AG09319 (cell line): Measurements from ENCODE around the gene SPATS1.

Experiments
- DNase-seq: peaks from one replicate; pipeline ENCODE4 v3.0.0-alpha.2; 2010; ENCODE audit warnings: low read depth; ENCODE audit errors: extremely low read depth
- TF ChIP-seq, protein P1 (sequence below): IDR thresholded peaks from 2 replicates; pipeline ENCODE4 v1.5.1; 2011; ENCODE audit warnings: low read depth, mild to moderate bottlenecking, inconsistent platforms, low read length, moderate library complexity

Gene SPATS1

DNA sequence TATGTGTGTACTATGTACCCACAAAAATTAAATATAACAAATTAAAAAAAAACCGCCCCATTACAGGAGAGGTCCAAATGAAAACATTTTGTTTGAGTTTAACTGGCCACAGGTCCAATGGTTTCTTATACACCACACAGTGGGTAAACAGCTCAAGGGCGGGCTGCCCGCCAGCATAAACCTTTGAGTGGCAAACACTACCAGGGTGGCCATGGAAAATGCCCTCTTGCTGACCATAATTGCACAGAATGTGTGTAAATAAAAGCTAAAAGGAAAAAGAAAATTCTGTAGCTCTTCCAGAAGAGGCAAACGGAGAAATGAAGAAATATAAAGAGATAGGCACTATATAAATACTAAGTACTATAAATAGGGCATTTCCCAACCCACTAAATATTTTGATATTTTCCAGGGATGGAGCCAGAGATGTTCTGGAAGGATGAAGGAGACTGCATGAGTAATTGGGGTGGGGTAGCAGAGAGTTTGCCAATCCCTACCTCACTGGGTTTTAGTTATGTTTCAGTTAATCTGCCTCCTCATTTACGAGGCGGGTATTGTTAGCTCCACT is 44.0 kb downstream of the SPATS1 start:
- TF ChIP-seq, protein P1, sequence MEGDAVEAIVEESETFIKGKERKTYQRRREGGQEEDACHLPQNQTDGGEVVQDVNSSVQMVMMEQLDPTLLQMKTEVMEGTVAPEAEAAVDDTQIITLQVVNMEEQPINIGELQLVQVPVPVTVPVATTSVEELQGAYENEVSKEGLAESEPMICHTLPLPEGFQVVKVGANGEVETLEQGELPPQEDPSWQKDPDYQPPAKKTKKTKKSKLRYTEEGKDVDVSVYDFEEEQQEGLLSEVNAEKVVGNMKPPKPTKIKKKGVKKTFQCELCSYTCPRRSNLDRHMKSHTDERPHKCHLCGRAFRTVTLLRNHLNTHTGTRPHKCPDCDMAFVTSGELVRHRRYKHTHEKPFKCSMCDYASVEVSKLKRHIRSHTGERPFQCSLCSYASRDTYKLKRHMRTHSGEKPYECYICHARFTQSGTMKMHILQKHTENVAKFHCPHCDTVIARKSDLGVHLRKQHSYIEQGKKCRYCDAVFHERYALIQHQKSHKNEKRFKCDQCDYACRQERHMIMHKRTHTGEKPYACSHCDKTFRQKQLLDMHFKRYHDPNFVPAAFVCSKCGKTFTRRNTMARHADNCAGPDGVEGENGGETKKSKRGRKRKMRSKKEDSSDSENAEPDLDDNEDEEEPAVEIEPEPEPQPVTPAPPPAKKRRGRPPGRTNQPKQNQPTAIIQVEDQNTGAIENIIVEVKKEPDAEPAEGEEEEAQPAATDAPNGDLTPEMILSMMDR, result no peak
- peak; percentile 30 for DNase-seq

GRCh38 chr6:44386929-44387345 is 44.5 kb downstream of the SPATS1 start:
- DNase-seq, result no peak

DNA sequence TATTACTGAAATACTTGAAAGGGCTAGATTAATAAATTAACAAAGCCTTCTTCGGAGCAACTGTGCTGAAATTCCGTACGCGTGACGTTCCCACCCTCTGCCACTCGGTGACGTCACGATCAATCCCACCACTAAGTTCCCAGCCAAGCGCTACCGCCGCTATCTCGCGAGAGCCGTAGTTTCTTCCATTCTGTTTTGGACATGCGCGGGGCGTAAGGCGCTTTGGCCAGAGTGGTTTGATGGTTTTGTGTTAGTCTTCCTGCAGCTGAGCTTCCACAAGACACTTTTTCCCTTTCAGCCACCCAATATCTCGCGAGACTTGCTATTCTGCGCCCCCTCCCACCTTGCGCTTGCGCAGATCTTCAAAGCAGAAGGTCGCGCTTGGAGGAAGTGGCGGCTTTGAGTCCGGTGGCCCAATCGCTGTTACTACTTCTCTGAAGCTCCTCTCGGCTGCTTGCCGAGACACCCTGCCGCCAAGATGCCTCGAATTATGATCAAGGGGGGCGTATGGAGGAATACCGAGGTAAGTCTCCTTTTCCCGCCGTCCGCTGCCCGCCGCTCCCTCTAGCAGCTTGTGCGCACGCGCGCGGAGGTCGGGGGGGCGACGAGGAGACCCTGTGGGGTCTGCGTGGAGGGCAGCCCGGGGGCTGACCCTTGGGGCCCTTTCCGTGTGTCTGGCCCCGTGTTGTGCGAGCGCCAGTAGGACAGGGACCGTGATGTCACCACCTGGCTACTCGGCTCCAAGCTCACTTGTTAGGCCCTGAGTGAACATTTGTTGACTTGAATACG is 45.1 kb downstream of the SPATS1 start, which contains the start of gene CDC5L:
TSS of gene CDC5L (plus strand) at position 361 of the 789 bp plus-strand sequence. CDS start at position 479, 118 bp downstream.
- TF ChIP-seq, protein P1, result no peak
- DNase-seq, result peak; percentile 99

More at GRCh38 chr6:44386929-44387345, 44.5 kb downstream of the SPATS1 start:
- TF ChIP-seq, protein P1, result no peak

DNA sequence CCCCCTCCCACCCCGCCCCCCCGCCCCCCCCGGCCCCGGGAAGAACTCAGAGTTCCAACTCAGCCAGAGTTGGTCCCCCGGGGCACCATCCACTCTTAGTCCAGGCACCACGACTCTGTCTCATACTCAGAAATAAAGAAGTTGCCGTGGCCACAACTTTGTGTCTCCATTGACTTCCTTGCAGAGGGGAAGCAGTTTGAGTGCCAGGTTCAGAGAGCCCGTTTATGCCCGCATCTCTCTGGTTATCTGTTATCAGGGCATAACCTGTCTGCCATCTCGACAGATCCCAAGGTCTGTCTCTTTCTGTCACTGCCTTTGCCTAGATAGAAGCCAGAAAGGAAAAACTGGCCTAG is 45.7 kb downstream of the SPATS1 start:
- TF ChIP-seq, protein P1, result no peak
- DNase-seq, result no peak

DNA sequence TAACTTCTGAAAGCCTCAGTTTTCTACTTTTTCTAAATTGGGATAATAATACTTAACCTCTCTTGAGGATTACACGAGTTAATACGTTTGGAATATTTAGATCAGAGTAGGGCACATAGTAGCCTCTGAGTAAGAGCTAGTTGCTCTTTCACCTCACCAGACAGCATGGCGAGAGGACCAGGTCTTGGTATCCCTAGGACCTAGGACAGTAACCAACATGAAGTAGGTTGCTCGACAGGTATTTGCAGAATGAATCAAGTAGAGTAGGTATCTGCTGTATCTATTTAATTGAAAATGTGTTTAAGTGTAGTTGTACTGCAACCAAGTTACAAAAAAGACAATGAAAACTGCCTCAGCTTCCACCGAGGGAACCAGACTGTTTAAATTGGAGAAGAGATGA is 46.4 kb downstream of the SPATS1 start:
- TF ChIP-seq, protein P1, result no peak
- DNase-seq, result no peak

GRCh38 chr6:44390158-44390683 is 47.8 kb downstream of the SPATS1 start:
- DNase-seq, result no peak
- TF ChIP-seq, protein P1, result no peak
